Chondrocyte (in vitro differentiated cells): Measurements from ENCODE around the gene LPP. TPM values are rescaled to one million over a fixed set of nuclear protein-coding genes. Genes with fewer than 3 reads are reported as not detected.

Source experiments
- DNase-seq: peaks from one replicate; pipeline ENCODE4 v3.0.0; 2021; ENCODE audit warnings: mixed read lengths, low spot score
- H3K27ac Mint-ChIP-seq: one replicate; pipeline ENCODE4 v1.8.0; 2021; ENCODE audit warnings: mild to moderate bottlenecking, moderate library complexity, mixed read lengths; ENCODE audit not compliant: unreplicated experiment
- H3K27me3 Mint-ChIP-seq: 2 replicates; pipeline ENCODE4 v1.8.0; 2021; ENCODE audit warnings: low read depth, mixed read lengths
- H3K36me3 Mint-ChIP-seq: 2 replicates; pipeline ENCODE4 v1.8.0; 2021; ENCODE audit warnings: low read depth, mixed read lengths
- H3K4me1 Mint-ChIP-seq: 2 replicates; pipeline ENCODE4 v1.8.0; 2021; ENCODE audit warnings: low read depth, mild to moderate bottlenecking, mixed read lengths
- H3K4me3 Mint-ChIP-seq: one replicate; pipeline ENCODE4 v1.8.0; 2021; ENCODE audit warnings: mild to moderate bottlenecking, moderate library complexity, mixed read lengths; ENCODE audit not compliant: unreplicated experiment
- H3K9me3 Mint-ChIP-seq: 2 replicates; pipeline ENCODE4 v1.8.0; 2021; ENCODE audit warnings: low read depth, mixed read lengths
- total RNA-seq: library from RNA; stranded (reverse); gene quantifications from 3 replicates; pipeline ENCODE4 v1.2.1, GENCODE V29; 2021
- TF ChIP-seq, protein P1 (sequence below): fragments of 200-600 bp; sonication (generic); IDR thresholded peaks from 2 replicates; pipeline ENCODE4 v1.5.0; 2021; ENCODE audit warnings: antibody characterized with exemption, mild to moderate bottlenecking, moderate library complexity

LPP gene
- total RNA-seq, 1 donor from 2014 or later: 295 TPM

DNA sequence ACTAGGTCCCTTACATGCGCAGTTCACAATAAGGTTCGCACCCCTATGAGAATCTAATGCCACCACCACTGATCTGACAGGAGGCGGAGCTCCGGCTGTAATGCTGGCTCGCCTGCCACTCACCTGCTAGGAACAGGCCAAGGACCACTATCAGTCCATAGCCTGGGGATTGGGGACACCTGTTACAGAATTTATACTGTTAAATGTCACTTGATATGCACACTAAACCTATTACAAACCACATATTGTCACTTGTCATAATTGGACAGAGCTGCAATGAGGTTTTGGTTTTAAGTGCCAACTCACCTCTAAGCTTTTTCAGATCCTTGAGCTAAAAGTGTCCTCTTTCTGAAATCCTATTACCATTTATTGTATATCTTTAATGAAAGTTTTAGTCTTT, 509.9 kb downstream of the LPP start:
- H3K36me3 Mint-ChIP-seq: peaks cover under 1% of the 10 kb centered on the region
- no peak for DNase-seq
- TF ChIP-seq, protein P1, sequence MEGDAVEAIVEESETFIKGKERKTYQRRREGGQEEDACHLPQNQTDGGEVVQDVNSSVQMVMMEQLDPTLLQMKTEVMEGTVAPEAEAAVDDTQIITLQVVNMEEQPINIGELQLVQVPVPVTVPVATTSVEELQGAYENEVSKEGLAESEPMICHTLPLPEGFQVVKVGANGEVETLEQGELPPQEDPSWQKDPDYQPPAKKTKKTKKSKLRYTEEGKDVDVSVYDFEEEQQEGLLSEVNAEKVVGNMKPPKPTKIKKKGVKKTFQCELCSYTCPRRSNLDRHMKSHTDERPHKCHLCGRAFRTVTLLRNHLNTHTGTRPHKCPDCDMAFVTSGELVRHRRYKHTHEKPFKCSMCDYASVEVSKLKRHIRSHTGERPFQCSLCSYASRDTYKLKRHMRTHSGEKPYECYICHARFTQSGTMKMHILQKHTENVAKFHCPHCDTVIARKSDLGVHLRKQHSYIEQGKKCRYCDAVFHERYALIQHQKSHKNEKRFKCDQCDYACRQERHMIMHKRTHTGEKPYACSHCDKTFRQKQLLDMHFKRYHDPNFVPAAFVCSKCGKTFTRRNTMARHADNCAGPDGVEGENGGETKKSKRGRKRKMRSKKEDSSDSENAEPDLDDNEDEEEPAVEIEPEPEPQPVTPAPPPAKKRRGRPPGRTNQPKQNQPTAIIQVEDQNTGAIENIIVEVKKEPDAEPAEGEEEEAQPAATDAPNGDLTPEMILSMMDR: no peak
- no peak overlapping the region for H3K27ac Mint-ChIP-seq
- H3K9me3 Mint-ChIP-seq: peaks cover under 1% of the 10 kb centered on the region
- no peaks in the 10 kb centered on the region for H3K27me3 Mint-ChIP-seq
- H3K4me1 Mint-ChIP-seq: peaks cover 32% of the 10 kb centered on the region
- H3K4me3 Mint-ChIP-seq: no peak overlapping the region

DNA sequence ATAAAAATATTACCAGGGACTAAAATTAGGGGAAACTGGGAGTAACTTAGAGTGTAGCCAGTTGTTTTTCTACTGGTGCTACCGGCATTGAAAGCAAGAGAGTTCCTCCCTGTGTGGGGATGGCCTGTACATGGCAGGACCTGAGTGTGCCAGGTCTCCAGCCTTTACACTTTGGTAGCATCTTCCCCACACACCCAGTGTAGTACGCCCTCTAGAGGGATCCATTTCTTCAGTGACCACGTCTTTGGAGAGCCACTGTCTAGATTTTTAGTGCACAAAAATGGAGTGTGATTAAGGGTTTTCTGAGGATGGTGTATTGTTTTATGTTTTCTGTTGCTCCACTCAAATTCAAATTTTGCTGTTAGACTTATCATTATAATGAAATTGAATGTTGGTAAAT, 510.8 kb downstream of the LPP start:
- DNase-seq: no peak
- no peaks in the 10 kb centered on the region for H3K27me3 Mint-ChIP-seq
- no peak overlapping the region for H3K27ac Mint-ChIP-seq
- H3K4me3 Mint-ChIP-seq: no peak overlapping the region
- TF ChIP-seq, protein P1: peak; percentile 47
- peaks cover 2% of the 10 kb centered on the region for H3K9me3 Mint-ChIP-seq
- peaks cover 30% of the 10 kb centered on the region for H3K4me1 Mint-ChIP-seq
- H3K36me3 Mint-ChIP-seq: peaks cover 3% of the 10 kb centered on the region

DNA sequence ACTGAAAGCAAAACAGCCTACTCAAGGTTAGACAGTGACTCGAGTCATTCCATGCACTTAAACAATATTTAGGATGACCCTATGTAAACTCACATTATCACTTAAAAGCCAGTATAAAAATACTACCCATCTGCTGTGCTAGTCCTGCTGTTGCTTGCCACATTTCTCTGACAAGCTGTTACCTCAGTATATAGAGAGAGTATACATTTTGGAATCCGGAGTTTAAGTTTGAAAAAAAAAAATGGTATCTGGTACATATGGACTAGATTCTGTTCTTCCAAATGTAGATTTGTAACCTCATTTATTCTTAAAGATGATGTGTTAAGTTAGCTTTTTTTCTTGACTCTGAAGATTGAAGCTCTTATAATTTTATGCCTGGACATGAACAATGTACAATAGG, 514.0 kb downstream of the LPP start:
- TF ChIP-seq, protein P1: no peak
- H3K27ac Mint-ChIP-seq: no peak overlapping the region
- DNase-seq: no peak

DNA sequence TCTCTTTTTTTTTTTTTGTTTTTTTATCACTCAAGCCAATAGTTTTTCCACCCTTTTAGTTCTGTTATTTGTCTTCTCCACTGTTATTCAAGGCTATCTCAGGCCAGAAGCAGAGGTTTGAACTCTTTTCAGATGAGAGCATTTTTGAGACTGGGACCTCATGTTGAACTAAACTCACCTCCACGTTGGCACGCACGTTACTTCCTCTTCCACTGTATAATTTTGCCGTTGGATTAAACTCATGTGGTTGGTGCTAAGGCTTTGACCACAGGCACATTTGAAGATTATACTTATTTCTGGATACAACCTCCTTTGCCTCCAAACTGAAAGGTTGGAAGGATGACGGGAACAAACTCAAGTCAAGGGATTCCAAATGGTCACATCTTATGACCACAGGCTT, 516.5 kb downstream of the LPP start:
- peaks cover 9% of the 10 kb centered on the region for H3K36me3 Mint-ChIP-seq
- no peaks in the 10 kb centered on the region for H3K27me3 Mint-ChIP-seq
- peaks cover 47% of the 10 kb centered on the region for H3K4me1 Mint-ChIP-seq
- no peak overlapping the region for H3K27ac Mint-ChIP-seq
- TF ChIP-seq, protein P1: no peak
- no peak for DNase-seq
- no peak overlapping the region for H3K4me3 Mint-ChIP-seq
- H3K9me3 Mint-ChIP-seq: peaks cover 2% of the 10 kb centered on the region

More for the DNA sequence above, 514.0 kb downstream of the LPP start:
- peaks cover 2% of the 10 kb centered on the region for H3K9me3 Mint-ChIP-seq
- peaks cover 29% of the 10 kb centered on the region for H3K4me1 Mint-ChIP-seq
- H3K27me3 Mint-ChIP-seq: no peaks in the 10 kb centered on the region
- peaks cover 9% of the 10 kb centered on the region for H3K36me3 Mint-ChIP-seq
- no peak overlapping the region for H3K4me3 Mint-ChIP-seq

DNA sequence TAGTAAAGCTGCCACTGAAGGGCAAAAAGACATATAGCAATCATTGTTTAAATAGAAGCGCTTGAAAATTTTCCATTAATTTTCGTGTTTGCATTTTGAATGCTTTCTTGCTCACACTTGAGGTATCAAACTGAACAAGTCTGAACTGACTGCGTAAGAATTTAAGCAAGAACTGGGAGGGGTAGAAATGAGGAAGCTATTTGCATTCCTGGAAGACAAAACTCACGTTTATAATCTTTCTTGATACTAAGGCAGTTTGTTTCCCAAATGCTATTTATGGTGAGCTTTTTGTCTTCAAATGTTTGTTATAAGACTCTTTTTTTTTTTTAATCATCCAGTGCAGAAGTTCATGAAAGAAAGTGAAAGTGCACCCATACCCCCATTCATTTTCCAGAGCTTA, 518.0 kb downstream of the LPP start:
- H3K4me1 Mint-ChIP-seq: peaks cover 47% of the 10 kb centered on the region

More for the DNA sequence above, 518.0 kb downstream of the LPP start:
- Mint-ChIP-seq H3K27ac (no peak overlapping the region), H3K36me3 (peaks cover 9% of the 10 kb centered on the region), H3K4me3 (no peak overlapping the region), H3K9me3 (peaks cover 2% of the 10 kb centered on the region), H3K27me3 (no peaks in the 10 kb centered on the region)
- no peak for DNase-seq
- TF ChIP-seq, protein P1: no peak
